Measurements from ENCODE around the gene SMCO4. TPM values are rescaled to one million over a fixed set of nuclear protein-coding genes. Genes with fewer than 3 reads are reported as not detected.
A peak's percentile ranks its signal among the peaks of the same experiment; 100 is the strongest.
"Not testable (repeated sequence)": the region's sequence is repeated elsewhere in the genome, so short reads cannot be mapped to it uniquely, and the experiment has no call there.

The SMCO4 gene
- total and polyA plus RNA-seq, 2 experiments from 2014 or later, result 62.9 to 85.4 TPM

GRCh38 chr11:93540896-93541553 lies 2.2 kb downstream of the SMCO4 start:
- Histone ChIP-seq H3K9me3 (ENCODE audit: low read depth) (no peaks in the 10 kb centered on the region), H3K4me1 (ENCODE audit: low read depth) (peaks cover 55% of the 10 kb centered on the region), H3K4me3 (no peak overlapping the region), H3K27me3 (no peaks in the 10 kb centered on the region), H3K36me3 (no peaks in the 10 kb centered on the region), H3K27ac (no peak overlapping the region)
- no peak for DNase-seq (ENCODE audit: low read depth in 1 of 2, low spot score in 1 of 2)
- TF ChIP-seq, protein P1, sequence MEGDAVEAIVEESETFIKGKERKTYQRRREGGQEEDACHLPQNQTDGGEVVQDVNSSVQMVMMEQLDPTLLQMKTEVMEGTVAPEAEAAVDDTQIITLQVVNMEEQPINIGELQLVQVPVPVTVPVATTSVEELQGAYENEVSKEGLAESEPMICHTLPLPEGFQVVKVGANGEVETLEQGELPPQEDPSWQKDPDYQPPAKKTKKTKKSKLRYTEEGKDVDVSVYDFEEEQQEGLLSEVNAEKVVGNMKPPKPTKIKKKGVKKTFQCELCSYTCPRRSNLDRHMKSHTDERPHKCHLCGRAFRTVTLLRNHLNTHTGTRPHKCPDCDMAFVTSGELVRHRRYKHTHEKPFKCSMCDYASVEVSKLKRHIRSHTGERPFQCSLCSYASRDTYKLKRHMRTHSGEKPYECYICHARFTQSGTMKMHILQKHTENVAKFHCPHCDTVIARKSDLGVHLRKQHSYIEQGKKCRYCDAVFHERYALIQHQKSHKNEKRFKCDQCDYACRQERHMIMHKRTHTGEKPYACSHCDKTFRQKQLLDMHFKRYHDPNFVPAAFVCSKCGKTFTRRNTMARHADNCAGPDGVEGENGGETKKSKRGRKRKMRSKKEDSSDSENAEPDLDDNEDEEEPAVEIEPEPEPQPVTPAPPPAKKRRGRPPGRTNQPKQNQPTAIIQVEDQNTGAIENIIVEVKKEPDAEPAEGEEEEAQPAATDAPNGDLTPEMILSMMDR (IDR thresholded peaks at IDR 0.05; ENCODE audit: low read depth, low read length), result no peak

DNA sequence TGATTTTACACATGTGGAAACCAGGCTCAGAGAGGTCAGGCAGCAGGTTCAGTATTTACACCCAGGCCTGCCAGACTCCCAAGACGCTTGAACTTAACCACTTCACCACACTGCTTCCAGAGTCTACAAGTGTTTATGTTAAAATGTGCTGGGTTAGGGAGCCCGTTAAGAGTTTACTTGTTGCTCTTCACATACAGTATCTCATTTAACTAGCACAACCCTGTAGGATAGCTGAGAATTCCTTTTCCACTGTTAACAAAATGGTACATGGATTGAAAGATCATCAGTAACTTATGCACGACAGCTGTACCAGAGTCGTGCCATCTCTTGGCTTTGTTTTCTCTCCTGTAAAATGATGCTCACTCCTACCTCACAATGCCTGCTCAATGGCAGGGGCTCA lies 2.9 kb downstream of the SMCO4 start:
- H3K4me3 ChIP-seq, result no peak overlapping the region
- no peak overlapping the region for H3K27ac ChIP-seq
- H3K4me1 ChIP-seq (ENCODE audit: low read depth), result peaks cover 62% of the 10 kb centered on the region
- DNase-seq (ENCODE audit: low read depth in 1 of 2, low spot score in 1 of 2), result no peak
- H3K36me3 ChIP-seq, result no peaks in the 10 kb centered on the region
- TF ChIP-seq, protein P1 (IDR thresholded peaks at IDR 0.05; ENCODE audit: low read depth, low read length), result no peak
- H3K27me3 ChIP-seq, result no peaks in the 10 kb centered on the region
- no peaks in the 10 kb centered on the region for H3K9me3 ChIP-seq (ENCODE audit: low read depth)

- H3K27me3 ChIP-seq, result no peaks in the 10 kb centered on the region
- no peaks in the 10 kb centered on the region for H3K9me3 ChIP-seq (ENCODE audit: low read depth)
- H3K36me3 ChIP-seq, result no peaks in the 10 kb centered on the region
- H3K4me3 ChIP-seq, result no peak overlapping the region
- TF ChIP-seq, protein P1 (IDR thresholded peaks at IDR 0.05; ENCODE audit: low read depth, low read length), result no peak
- peaks cover 76% of the 10 kb centered on the region for H3K4me1 ChIP-seq (ENCODE audit: low read depth)
- peak in 1 of 2 donors; percentile 14 for DNase-seq (ENCODE audit: low read depth in 1 of 2, low spot score in 1 of 2)
- H3K27ac ChIP-seq, result peak overlapping the region; percentile 83
Measured at GRCh38 chr11:93537767-93538261, 5.4 kb downstream of the SMCO4 start.

GRCh38 chr11:93537049-93537448 lies 6.1 kb downstream of the SMCO4 start:
- Histone ChIP-seq H3K4me1 (ENCODE audit: low read depth) (peaks cover 82% of the 10 kb centered on the region), H3K27ac (peak overlapping the region; percentile 83), H3K27me3 (no peaks in the 10 kb centered on the region), H3K4me3 (no peak overlapping the region), H3K9me3 (ENCODE audit: low read depth) (no peaks in the 10 kb centered on the region), H3K36me3 (no peaks in the 10 kb centered on the region)
- TF ChIP-seq, protein P1 (IDR thresholded peaks at IDR 0.05; ENCODE audit: low read depth, low read length), result no peak
- no peak for DNase-seq (ENCODE audit: low read depth in 1 of 2, low spot score in 1 of 2)

DNA sequence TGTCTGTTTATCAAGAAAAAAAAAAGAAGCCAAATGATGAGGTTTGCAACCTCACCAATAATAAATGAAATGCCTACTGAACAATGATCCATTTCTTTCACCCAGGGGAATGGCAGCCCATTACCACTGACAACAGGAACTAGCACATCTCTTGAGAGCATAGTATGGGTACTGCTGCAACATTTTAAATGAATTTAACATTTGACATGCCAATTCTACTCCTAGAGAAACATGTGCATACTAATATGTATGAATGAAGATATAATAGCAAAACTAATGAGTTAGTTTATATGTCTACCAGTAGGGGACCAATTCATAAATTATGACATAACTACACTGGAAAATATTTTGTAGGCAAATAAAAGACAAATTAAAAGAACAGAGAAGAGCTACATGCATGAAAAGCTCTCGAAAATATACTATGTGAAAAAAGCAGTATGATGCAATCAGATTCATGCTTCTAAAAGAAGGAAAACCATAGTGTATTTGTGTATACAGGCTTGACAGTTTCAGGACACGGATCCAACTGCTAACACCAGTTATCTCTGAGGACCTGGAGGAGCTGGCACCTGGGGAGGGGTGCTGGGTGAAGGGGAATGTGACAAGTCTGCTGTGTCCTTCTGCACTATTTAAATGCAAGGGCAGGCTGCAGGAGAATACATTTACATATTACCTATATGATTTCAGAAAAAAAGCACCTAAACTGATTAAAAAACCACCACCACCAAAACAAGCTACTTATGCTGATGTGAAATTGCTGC lies 6.9 kb downstream of the SMCO4 start:
- Histone ChIP-seq H3K4me1 (ENCODE audit: low read depth) (peaks cover 82% of the 10 kb centered on the region), H3K27ac (peak overlapping the region; percentile 83), H3K4me3 (no peak overlapping the region), H3K36me3 (no peaks in the 10 kb centered on the region), H3K27me3 (no peaks in the 10 kb centered on the region), H3K9me3 (ENCODE audit: low read depth) (no peaks in the 10 kb centered on the region)
- DNase-seq (ENCODE audit: low read depth in 1 of 2, low spot score in 1 of 2), result no peak
- TF ChIP-seq, protein P1 (IDR thresholded peaks at IDR 0.05; ENCODE audit: low read depth, low read length), result no peak

DNA sequence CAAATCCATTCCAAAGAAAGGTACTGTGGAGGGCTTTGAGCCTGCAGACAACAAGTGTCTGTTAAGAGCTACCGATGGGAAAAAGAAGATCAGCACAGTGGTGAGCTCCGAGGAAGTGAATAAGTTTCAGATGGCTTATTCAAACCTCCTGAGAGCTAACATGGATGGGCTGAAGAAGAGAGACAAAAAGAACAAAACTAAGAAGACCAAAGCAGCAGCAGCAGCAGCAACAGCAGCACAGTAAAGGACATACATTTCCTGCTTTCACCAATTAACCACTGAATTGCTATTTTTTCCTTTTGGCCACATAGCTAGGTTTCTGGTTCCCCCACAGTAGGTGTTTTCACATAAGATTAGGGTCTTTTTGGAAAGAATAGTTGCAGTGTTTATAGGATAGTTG lies 7.6 kb downstream of the SMCO4 start:
- H3K27me3 ChIP-seq; DNase-seq (ENCODE audit: low read depth in 1 of 2, low spot score in 1 of 2); H3K4me3 ChIP-seq; H3K36me3 ChIP-seq; H3K9me3 ChIP-seq (ENCODE audit: low read depth); H3K27ac ChIP-seq: not testable (repeated sequence)
- peaks cover 86% of the 10 kb centered on the region for H3K4me1 ChIP-seq (ENCODE audit: low read depth)
